ENCODE results near the gene CACNG3.

Gene CACNG3

GRCh38 chr16:24348545-24349290 lies 92.6 kb downstream of the CACNG3 start:
- H3K36me3 ChIP-seq (ENCODE audit: control insufficient read depth, low read length), result no peaks in the 10 kb centered on the region
- H3K9me3 ChIP-seq (ENCODE audit: control insufficient read depth, insufficient read depth, low read length), result no peaks in the 10 kb centered on the region
- H4K20me1 ChIP-seq (ENCODE audit: control insufficient read depth, insufficient read depth, low read depth, low read length), result no peaks in the 10 kb centered on the region
- no peaks in the 10 kb centered on the region for H3K79me2 ChIP-seq (ENCODE audit: control insufficient read depth, low read length)
- no peak for TF ChIP-seq CTCF (IDR thresholded peaks at IDR 0.05; ENCODE audit: low read depth, low read length, poor library complexity, severe bottlenecking)
- no peak for TF ChIP-seq EZH2phosphoT487 (IDR thresholded peaks at IDR 0.05; ENCODE audit: borderline replicate concordance, low read length)
- no peak overlapping the region for H3K4me2 ChIP-seq (ENCODE audit: low read length)
- no peaks in the 10 kb centered on the region for H3K4me1 ChIP-seq (ENCODE audit: control insufficient read depth, low read length)
- H3K27ac ChIP-seq (ENCODE audit: low read depth, low read length), result no peak overlapping the region
- no peaks in the 10 kb centered on the region for H3K27me3 ChIP-seq (ENCODE audit: control insufficient read depth, low read length)
- no peaks in the 10 kb centered on the region for H3F3A ChIP-seq (ENCODE audit: control insufficient read depth, insufficient read depth)
- no peaks in the 10 kb centered on the region for H3K9me2 ChIP-seq (replicated peaks; ENCODE audit: control insufficient read depth, low read length)
- no peak overlapping the region for H3K4me3 ChIP-seq (ENCODE audit: low read length)

- no peak for TF ChIP-seq CTCF (IDR thresholded peaks at IDR 0.05; ENCODE audit: low read depth, low read length, poor library complexity, severe bottlenecking)
- TF ChIP-seq EZH2phosphoT487 (IDR thresholded peaks at IDR 0.05; ENCODE audit: borderline replicate concordance, low read length), result no peak
- H4K20me1 ChIP-seq (ENCODE audit: control insufficient read depth, insufficient read depth, low read depth, low read length), result no peaks in the 10 kb centered on the region
- no peaks in the 10 kb centered on the region for H3K9me2 ChIP-seq (replicated peaks; ENCODE audit: control insufficient read depth, low read length)
- H3K4me1 ChIP-seq (ENCODE audit: control insufficient read depth, low read length), result no peaks in the 10 kb centered on the region
- H3K9me3 ChIP-seq (ENCODE audit: control insufficient read depth, insufficient read depth, low read length), result no peaks in the 10 kb centered on the region
- H3K4me3 ChIP-seq (ENCODE audit: low read length), result no peak overlapping the region
- no peak overlapping the region for H3K4me2 ChIP-seq (ENCODE audit: low read length)
- no peak overlapping the region for H3K27ac ChIP-seq (ENCODE audit: low read depth, low read length)
- H3K27me3 ChIP-seq (ENCODE audit: control insufficient read depth, low read length), result no peaks in the 10 kb centered on the region
- no peaks in the 10 kb centered on the region for H3F3A ChIP-seq (ENCODE audit: control insufficient read depth, insufficient read depth)
- H3K36me3 ChIP-seq (ENCODE audit: control insufficient read depth, low read length), result no peaks in the 10 kb centered on the region
- no peaks in the 10 kb centered on the region for H3K79me2 ChIP-seq (ENCODE audit: control insufficient read depth, low read length)
Observed at GRCh38 chr16:24349320-24349719, 93.2 kb downstream of the CACNG3 start.

- Histone ChIP-seq H3K4me2 (ENCODE audit: low read length) (no peak overlapping the region), H4K20me1 (ENCODE audit: control insufficient read depth, insufficient read depth, low read depth, low read length) (no peaks in the 10 kb centered on the region), H3K4me3 (ENCODE audit: low read length) (no peak overlapping the region), H3K27ac (ENCODE audit: low read depth, low read length) (no peak overlapping the region), H3K9me3 (ENCODE audit: control insufficient read depth, insufficient read depth, low read length) (no peaks in the 10 kb centered on the region), H3K27me3 (ENCODE audit: control insufficient read depth, low read length) (no peaks in the 10 kb centered on the region), H3F3A (ENCODE audit: control insufficient read depth, insufficient read depth) (no peaks in the 10 kb centered on the region), H3K9me2 (replicated peaks; ENCODE audit: control insufficient read depth, low read length) (no peaks in the 10 kb centered on the region), H3K36me3 (ENCODE audit: control insufficient read depth, low read length) (no peaks in the 10 kb centered on the region), H3K4me1 (ENCODE audit: control insufficient read depth, low read length) (no peaks in the 10 kb centered on the region), H3K79me2 (ENCODE audit: control insufficient read depth, low read length) (no peaks in the 10 kb centered on the region)
- TF ChIP-seq EZH2phosphoT487 (IDR thresholded peaks at IDR 0.05; ENCODE audit: borderline replicate concordance, low read length), result no peak
- no peak for TF ChIP-seq CTCF (IDR thresholded peaks at IDR 0.05; ENCODE audit: low read depth, low read length, poor library complexity, severe bottlenecking)
Observed at GRCh38 chr16:24352746-24353145, 96.6 kb downstream of the CACNG3 start.

All from DOHH2 (cell line).